Measurements from ENCODE around the gene STK11IP.

The STK11IP gene

GRCh38 chr2:219634171-219634940 lies 36.7 kb downstream of the STK11IP start:
- DNase-seq (ENCODE audit: low read depth) = no peak

GRCh38 chr2:219634951-219635751 lies 37.5 kb downstream of the STK11IP start:
- DNase-seq (ENCODE audit: low read depth) = no peak

GRCh38 chr2:219636144-219636915 lies 38.7 kb downstream of the STK11IP start:
- DNase-seq (ENCODE audit: low read depth) = no peak

GRCh38 chr2:219636941-219637841 lies 39.5 kb downstream of the STK11IP start:
- no peak for DNase-seq (ENCODE audit: low read depth)

- DNase-seq (ENCODE audit: low read depth) = no peak
Measured at GRCh38 chr2:219637842-219638185, 40.2 kb downstream of the STK11IP start.

GRCh38 chr2:219638217-219638947 lies 40.7 kb downstream of the STK11IP start:
- no peak for DNase-seq (ENCODE audit: low read depth)

GRCh38 chr2:219638948-219639755 lies 41.5 kb downstream of the STK11IP start:
- no peak for DNase-seq (ENCODE audit: low read depth)

GRCh38 chr2:219641390-219642068 lies 43.9 kb downstream of the STK11IP start:
- no peak for DNase-seq (ENCODE audit: low read depth)

GRCh38 chr2:219642069-219642454 lies 44.4 kb downstream of the STK11IP start:
- no peak for DNase-seq (ENCODE audit: low read depth)

- peak; percentile 86 for DNase-seq (ENCODE audit: low read depth)
Measured at GRCh38 chr2:219642465-219643083, 44.9 kb downstream of the STK11IP start.

- no peak for DNase-seq (ENCODE audit: low read depth)
Measured at GRCh38 chr2:219643084-219643473, 45.4 kb downstream of the STK11IP start.

- DNase-seq (ENCODE audit: low read depth) = no peak
Measured at GRCh38 chr2:219643788-219644398, 46.2 kb downstream of the STK11IP start.

GRCh38 chr2:219644801-219645480 lies 47.3 kb downstream of the STK11IP start:
- DNase-seq (ENCODE audit: low read depth) = no peak

- DNase-seq (ENCODE audit: low read depth) = no peak
Measured at GRCh38 chr2:219645631-219646527, 48.2 kb downstream of the STK11IP start.

- no peak for DNase-seq (ENCODE audit: low read depth)
Measured at GRCh38 chr2:219648176-219648575, 50.5 kb downstream of the STK11IP start.

GRCh38 chr2:219648963-219649362 lies 51.3 kb downstream of the STK11IP start:
- DNase-seq (ENCODE audit: low read depth) = no peak
